H1 (cell line): ENCODE results near the gene DEFB114. TPM values are rescaled to one million over a fixed set of nuclear protein-coding genes. Genes with fewer than 3 reads are reported as not detected.

Source experiments
- CEBPB ChIP-seq: IDR thresholded peaks from 2 replicates; pipeline ENCODE4 v1.6.1; 2012; ENCODE audit warnings: low read depth, low read length
- CHD1 ChIP-seq: IDR thresholded peaks from 2 replicates; pipeline ENCODE4 v1.6.1; 2012; ENCODE audit warnings: low read depth, low read length, improper control_type of control experiment
- CHD2 ChIP-seq: IDR thresholded peaks from 2 replicates; pipeline ENCODE4 v1.6.1; 2012; ENCODE audit warnings: low read length, improper control_type of control experiment
- HDAC6 ChIP-seq: IDR thresholded peaks from one replicate; pipeline ENCODE4 v1.7.1; 2012; ENCODE audit warnings: low read depth, mild to moderate bottlenecking, inconsistent platforms, low read length, moderate library complexity
- KDM1A ChIP-seq: fragments of 200-600, 300-600 bp; sonication (generic); IDR thresholded peaks from 2 replicates; pipeline ENCODE4 v1.7.1; 2016; ENCODE audit warnings: mild to moderate bottlenecking, low read length, borderline replicate concordance
- RAD21 ChIP-seq, 2 experiments: IDR thresholded peaks in 1 of 2; conservative IDR thresholded peaks in 1 of 2; 2 replicates each; pipeline ENCODE4 v1.6.1; 2011; ENCODE audit warnings: low read depth in 2 of 2, low read length in 2 of 2, improper control_type of control experiment in 1 of 2, inconsistent platforms in 1 of 2, mild to moderate bottlenecking in 1 of 2, moderate library complexity in 1 of 2
- RXRA ChIP-seq: IDR thresholded peaks from 2 replicates; pipeline ENCODE4 v1.6.1; 2011; ENCODE audit warnings: low read depth, mild to moderate bottlenecking, low read length, moderate library complexity; ENCODE audit not compliant: insufficient read depth
- SRF ChIP-seq: IDR thresholded peaks from 2 replicates; pipeline ENCODE4 v1.6.1; 2011; ENCODE audit warnings: mild to moderate bottlenecking, low read depth, low read length, moderate library complexity
- SUZ12 ChIP-seq: fragments of 200-600 bp; sonication (generic); IDR thresholded peaks from 2 replicates; pipeline ENCODE4 v1.6.1; 2012; ENCODE audit warnings: mild to moderate bottlenecking, inconsistent platforms, low read length, moderate library complexity, mixed read lengths
- TAF1 ChIP-seq: IDR thresholded peaks from 2 replicates; pipeline ENCODE4 v1.6.1; 2011; ENCODE audit warnings: mild to moderate bottlenecking, low read depth, low read length
- YY1 ChIP-seq: IDR thresholded peaks from 2 replicates; pipeline ENCODE4 v1.6.1; 2011; ENCODE audit warnings: low read depth, mild to moderate bottlenecking, low read length
- polyA plus RNA-seq, 7 experiments: library from polyadenylated mRNA; depleted of rRNA in 3 of 7; stranded (reverse) in 5 of 7; unstranded in 2 of 7; fragments of >200 nt in 5 of 7; fragments of 200-250 nt in 2 of 7; gene quantifications; 1 replicate in 5 of 7; 2 replicates in 1 of 7; 4 replicates in 1 of 7; pipeline versions ENCODE4 v1.2.1 to v1.2.3, GENCODE V29; 2011 to 2013; ENCODE audit warnings: missing spikeins in 2 of 7, mixed read lengths in 2 of 7
- total RNA-seq: library from RNA; stranded (reverse); fragmentation: NEBNext Ultra II Directional; extraction: Animal tissue kit (Norgen Biotek cat#: 25700); gene quantifications from 2 replicates; pipeline ENCODE4 v1.2.1, GENCODE V29; 2021

Gene DEFB114
- total and polyA plus RNA-seq, 2 of the 8 experiments (the other 6 are each of a cell fraction or from before 2014, with no cell fraction given) = not detected

DNA sequence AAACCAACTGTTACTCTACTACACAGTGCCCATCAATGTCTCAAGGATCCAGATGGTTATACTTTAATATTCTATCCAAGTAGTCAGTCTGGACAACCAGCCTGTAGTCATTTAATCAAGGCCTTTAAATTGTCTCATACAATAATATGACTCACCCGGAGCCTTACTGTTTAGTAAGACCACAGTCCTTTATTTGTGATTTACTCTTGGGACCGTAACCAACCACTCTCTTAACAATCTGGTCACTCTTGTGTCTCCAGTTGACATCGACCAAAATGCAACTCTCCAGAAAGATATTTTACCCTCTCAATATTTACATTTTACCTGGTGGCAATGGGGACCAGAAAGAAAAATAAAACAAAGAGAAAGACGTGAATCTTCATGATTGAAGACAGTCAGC is 14.9 kb downstream of the DEFB114 start (continued):
- TF ChIP-seq CHD2 (no peak), RAD21 (IDR thresholded peaks at IDR 0.05 in 1 of 2, conservative IDR thresholded peaks at IDR 0.05 in 1 of 2; ENCODE audit: low read depth in 2 of 2, low read length in 2 of 2) (no peak), SRF (no peak), CEBPB (no peak), YY1 (no peak), TAF1 (no peak), KDM1A (no peak), HDAC6 (no peak), SUZ12 (no peak), RXRA (no peak), CHD1 (no peak)
- TF ChIP-seq, all 59 proteins: peak for 0
